Osteocyte (in vitro differentiated cells): ENCODE results near the gene PLCD3. TPM values are rescaled to one million over a fixed set of nuclear protein-coding genes. Genes with fewer than 3 reads are reported as not detected.

Source experiments
- DNase-seq: peaks from one replicate; pipeline ENCODE4 v3.0.0; 2021; ENCODE audit warnings: mixed read lengths; ENCODE audit not compliant: unreplicated experiment; ENCODE audit errors: extremely low spot score
- H3K27ac Mint-ChIP-seq: one replicate; pipeline ENCODE4 v1.8.0; 2021; ENCODE audit warnings: mild to moderate bottlenecking, mixed read lengths; ENCODE audit not compliant: unreplicated experiment
- H3K27me3 Mint-ChIP-seq: one replicate; pipeline ENCODE4 v1.8.0; 2021; ENCODE audit warnings: mixed read lengths; ENCODE audit not compliant: unreplicated experiment
- H3K36me3 Mint-ChIP-seq: one replicate; pipeline ENCODE4 v1.8.0; 2021; ENCODE audit warnings: mixed read lengths; ENCODE audit not compliant: unreplicated experiment
- H3K4me1 Mint-ChIP-seq: one replicate; pipeline ENCODE4 v1.8.0; 2021; ENCODE audit warnings: mixed read lengths; ENCODE audit not compliant: unreplicated experiment
- H3K4me3 Mint-ChIP-seq: one replicate; pipeline ENCODE4 v1.8.0; 2021; ENCODE audit warnings: mild to moderate bottlenecking, moderate library complexity, mixed read lengths; ENCODE audit not compliant: unreplicated experiment
- H3K9me3 Mint-ChIP-seq: one replicate; pipeline ENCODE4 v1.8.0; 2021; ENCODE audit warnings: mixed read lengths; ENCODE audit not compliant: unreplicated experiment
- total RNA-seq: library from RNA; stranded (reverse); gene quantifications from 2 replicates; pipeline ENCODE4 v1.2.1, GENCODE V29; 2021
- TF ChIP-seq, protein P1 (sequence below): fragments of 200-600 bp; sonication (generic); IDR thresholded peaks from 2 replicates; pipeline ENCODE4 v1.5.0; 2021; ENCODE audit warnings: antibody characterized with exemption, mild to moderate bottlenecking, moderate library complexity

PLCD3 gene
- total RNA-seq, 1 donor from 2014 or later, result 111 TPM

DNA sequence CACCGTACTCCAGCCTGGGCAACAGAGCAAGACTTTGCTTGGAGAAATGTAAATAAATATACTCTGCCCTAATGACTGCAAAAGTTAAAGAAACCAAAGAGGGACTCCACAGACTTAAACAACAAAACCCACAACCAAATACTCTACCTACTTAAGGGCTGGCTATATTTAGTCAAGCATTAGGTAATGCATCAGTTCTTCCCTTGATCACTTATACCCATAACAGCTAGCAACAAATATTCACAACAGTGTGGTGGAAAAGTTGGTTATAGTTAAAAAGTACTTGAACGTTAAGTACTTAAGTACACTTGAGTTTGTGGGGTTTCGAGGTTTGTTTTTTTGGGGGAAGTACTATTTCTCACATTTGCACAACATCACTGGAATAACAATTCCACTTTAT, 23.9 kb upstream of the PLCD3 start:
- Mint-ChIP-seq H3K4me1 (peaks cover 39% of the 10 kb centered on the region), H3K36me3 (peaks cover 3% of the 10 kb centered on the region), H3K4me3 (no peak overlapping the region), H3K27me3 (no peaks in the 10 kb centered on the region), H3K27ac (peak overlapping the region; percentile 34), H3K9me3 (no peaks in the 10 kb centered on the region)
- no peak for DNase-seq
- TF ChIP-seq, protein P1, sequence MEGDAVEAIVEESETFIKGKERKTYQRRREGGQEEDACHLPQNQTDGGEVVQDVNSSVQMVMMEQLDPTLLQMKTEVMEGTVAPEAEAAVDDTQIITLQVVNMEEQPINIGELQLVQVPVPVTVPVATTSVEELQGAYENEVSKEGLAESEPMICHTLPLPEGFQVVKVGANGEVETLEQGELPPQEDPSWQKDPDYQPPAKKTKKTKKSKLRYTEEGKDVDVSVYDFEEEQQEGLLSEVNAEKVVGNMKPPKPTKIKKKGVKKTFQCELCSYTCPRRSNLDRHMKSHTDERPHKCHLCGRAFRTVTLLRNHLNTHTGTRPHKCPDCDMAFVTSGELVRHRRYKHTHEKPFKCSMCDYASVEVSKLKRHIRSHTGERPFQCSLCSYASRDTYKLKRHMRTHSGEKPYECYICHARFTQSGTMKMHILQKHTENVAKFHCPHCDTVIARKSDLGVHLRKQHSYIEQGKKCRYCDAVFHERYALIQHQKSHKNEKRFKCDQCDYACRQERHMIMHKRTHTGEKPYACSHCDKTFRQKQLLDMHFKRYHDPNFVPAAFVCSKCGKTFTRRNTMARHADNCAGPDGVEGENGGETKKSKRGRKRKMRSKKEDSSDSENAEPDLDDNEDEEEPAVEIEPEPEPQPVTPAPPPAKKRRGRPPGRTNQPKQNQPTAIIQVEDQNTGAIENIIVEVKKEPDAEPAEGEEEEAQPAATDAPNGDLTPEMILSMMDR, result no peak

DNA sequence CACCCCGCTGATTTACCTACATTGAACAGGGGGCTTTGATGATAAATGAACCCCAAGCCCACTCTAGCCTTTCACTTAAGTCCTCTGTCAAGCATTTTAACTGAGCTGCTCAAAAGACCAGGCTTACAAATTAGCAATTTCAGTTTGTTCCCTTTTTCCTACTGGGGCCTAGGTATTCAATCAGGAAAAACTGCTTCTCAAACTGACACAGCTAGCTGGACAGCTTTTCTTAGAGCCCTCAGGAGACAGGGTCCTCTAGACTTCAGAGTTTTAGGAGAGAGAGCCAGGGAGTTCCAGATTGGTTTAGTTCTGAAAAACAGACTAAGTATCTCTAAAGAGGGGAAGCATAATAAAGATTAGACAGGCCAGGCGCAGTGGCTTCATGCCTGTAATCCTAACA, 23.2 kb upstream of the PLCD3 start:
- Mint-ChIP-seq H3K9me3 (no peaks in the 10 kb centered on the region), H3K4me1 (peaks cover 43% of the 10 kb centered on the region), H3K36me3 (peaks cover 3% of the 10 kb centered on the region), H3K27me3 (no peaks in the 10 kb centered on the region), H3K4me3 (no peak overlapping the region), H3K27ac (peak overlapping the region; percentile 70)
- TF ChIP-seq, protein P1, result no peak
- no peak for DNase-seq

DNA sequence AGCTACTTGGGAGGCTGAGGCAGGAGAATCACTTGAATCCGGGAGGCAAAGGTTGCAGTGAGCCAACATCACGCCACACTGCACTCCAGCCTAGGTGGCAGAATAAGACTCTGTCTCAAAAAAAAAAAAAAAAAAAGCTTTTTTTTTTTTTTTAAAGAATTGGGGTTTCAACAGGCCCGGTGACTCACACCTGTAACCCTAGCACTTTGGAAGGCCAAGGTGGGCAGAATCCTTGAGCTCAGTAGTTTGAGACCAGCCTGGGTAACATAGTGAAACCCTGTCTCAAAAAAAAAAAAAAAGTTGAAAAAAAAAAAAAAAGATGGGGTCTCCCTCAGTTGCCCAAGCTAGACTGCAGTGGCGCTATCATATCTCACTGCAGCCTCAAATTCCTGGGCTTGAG, 22.7 kb upstream of the PLCD3 start:
- Mint-ChIP-seq H3K27ac (no peak overlapping the region), H3K27me3 (no peaks in the 10 kb centered on the region), H3K36me3 (peaks cover 4% of the 10 kb centered on the region), H3K9me3 (no peaks in the 10 kb centered on the region), H3K4me3 (no peak overlapping the region), H3K4me1 (peaks cover 40% of the 10 kb centered on the region)
- DNase-seq, result no peak
- TF ChIP-seq, protein P1, result no peak

DNA sequence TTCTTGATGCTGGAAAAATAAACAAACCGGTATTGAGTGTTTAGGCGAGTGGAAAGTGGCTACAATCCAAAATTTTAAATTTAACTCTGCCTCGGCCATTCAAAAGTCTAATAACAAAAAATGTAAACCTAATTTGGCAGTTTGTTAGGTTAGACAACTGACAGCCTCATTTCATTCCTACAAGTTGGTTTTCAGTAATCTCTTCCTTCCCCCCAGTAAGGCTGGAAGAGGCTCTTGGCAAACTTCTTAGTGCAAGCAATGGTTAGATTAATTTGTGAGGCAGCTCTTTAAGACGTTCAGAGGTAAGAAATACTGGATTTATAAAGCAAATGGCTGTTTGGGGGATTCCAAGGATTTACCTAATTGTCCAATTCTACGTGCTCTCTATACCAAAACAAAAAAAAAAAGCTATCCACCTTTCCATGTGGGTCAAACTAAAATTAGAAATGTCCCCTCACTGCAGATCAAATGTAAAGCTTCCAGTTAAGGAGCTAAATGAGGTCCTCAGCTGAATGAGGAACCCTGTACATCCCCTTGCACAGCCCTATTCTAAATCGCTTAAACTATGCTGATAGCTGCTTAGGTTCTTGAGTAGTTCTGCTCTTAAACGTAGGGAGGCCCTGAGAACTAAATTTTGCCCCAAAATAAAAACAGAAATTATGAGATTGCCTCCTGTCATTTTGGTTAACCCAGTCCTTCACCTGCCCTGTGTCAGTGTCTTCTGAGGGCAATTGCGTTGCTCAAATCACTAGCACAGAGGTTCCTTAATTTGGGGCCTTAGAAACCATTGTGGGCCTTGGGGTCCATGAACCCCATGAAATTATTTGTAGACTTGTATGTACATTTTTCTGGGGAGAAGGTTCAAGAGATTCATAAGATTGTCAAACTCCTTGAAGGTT, 18.8 kb upstream of the PLCD3 start:
- Mint-ChIP-seq H3K4me3 (peak overlapping the region; percentile 99), H3K36me3 (peaks cover 1% of the 10 kb centered on the region), H3K27me3 (no peaks in the 10 kb centered on the region), H3K27ac (peak overlapping the region; percentile 80), H3K4me1 (peaks cover 32% of the 10 kb centered on the region), H3K9me3 (no peaks in the 10 kb centered on the region)
- DNase-seq, result no peak
- TF ChIP-seq, protein P1, result no peak
